Right cardiac atrium (tissue), 5 donors: ENCODE data around the gene PPP1R1C. TPM values are rescaled to one million over a fixed set of nuclear protein-coding genes. Genes with fewer than 3 reads are reported as not detected.
"Not testable (repeated sequence)": the region's sequence is repeated elsewhere in the genome, so short reads cannot be mapped to it uniquely, and the experiment has no call there.

Experiments used
- ATAC-seq, 2 donors: fragments of 200-7000 bp; cut with Tn5 transposase; one replicate each; pipeline versions ENCODE4 v1.8.0 to v1.9.1; 2020; ENCODE audit warnings: moderate library complexity in 2 of 2, mild to moderate bottlenecking in 1 of 2
- DNase-seq, 3 donors: peaks; one replicate each; pipeline ENCODE4 v3.0.0-alpha.2; 2020
- H3K27ac ChIP-seq: one replicate; pipeline ENCODE4 v1.5.1; 2013; ENCODE audit warnings: mild to moderate bottlenecking, low read length, control low read depth, moderate library complexity
- H3K27me3 ChIP-seq: one replicate; pipeline ENCODE4 v1.6.1; 2013; ENCODE audit not compliant: control insufficient read depth, insufficient read depth
- H3K4me1 ChIP-seq: one replicate; pipeline ENCODE4 v1.6.1; 2013; ENCODE audit warnings: low read length; ENCODE audit not compliant: control insufficient read depth, insufficient read depth
- H3K4me3 ChIP-seq: one replicate; pipeline ENCODE4 v1.5.1; 2013; ENCODE audit warnings: low read length, control low read depth
- H3K9me3 ChIP-seq: one replicate; pipeline ENCODE4 v1.6.1; 2013; ENCODE audit warnings: low read length; ENCODE audit not compliant: control insufficient read depth
- WGBS: extraction: QIAGEN DNeasy Blood & Tissue Kit; methylation state at CpG from one replicate; pipeline ENCODE4 v1.1.7; 2013; 5-methylcytosine and 5-hydroxymethylcytosine counted together
- intact Hi-C, 4 donors: fragments of 100-400 bp; cut with DNase I; formaldehyde crosslinking; loops; one replicate each; pipeline versions ENCODE4 v1.11.0 to v1.14.0; 2022 to 2023
- polyA plus RNA-seq: library from polyadenylated mRNA; stranded (reverse); fragments of 200-250 nt; gene quantifications from one replicate; pipeline ENCODE4 v1.2.3, GENCODE V29; 2013
- total RNA-seq, 4 donors: library from RNA; stranded (reverse); fragmentation: NEBNext Ultra II Directional; extraction: Animal tissue kit (Norgen Biotek cat#: 25700); gene quantifications; one replicate each; pipeline ENCODE4 v1.2.1, GENCODE V29; 2021
- donor health status: healthy with polysubstance abuse.
- donor health status: DM: no; HTN: yes; CAD: no.
- donor health status: DM: no; HTN: no; CAD: no.
- donor health status: DM: no; HTN: yes; CAD: no; lungs with severe emphysema.
- donor health status: DM: yes; HTN: yes; CAD: no.

The PPP1R1C gene
- total and polyA plus RNA-seq, 5 donors = 5.5 to 18.0 (median 12.0) TPM

- ATAC-seq = no peak
- Histone ChIP-seq H3K27me3 (no peaks in the 10 kb centered on the region), H3K4me1 (no peaks in the 10 kb centered on the region), H3K9me3 (no peaks in the 10 kb centered on the region), H3K4me3 (no peak overlapping the region), H3K27ac (no peak overlapping the region)
- intact Hi-C loops = no loop called here
- DNase-seq = peak in 1 of 3 donors; percentile 31
- WGBS = 89% methylated on average over 5 of the region's 5 CpGs
Observed at GRCh38 chr2:182015334-182016109, 29.9 kb downstream of the PPP1R1C start.

DNA sequence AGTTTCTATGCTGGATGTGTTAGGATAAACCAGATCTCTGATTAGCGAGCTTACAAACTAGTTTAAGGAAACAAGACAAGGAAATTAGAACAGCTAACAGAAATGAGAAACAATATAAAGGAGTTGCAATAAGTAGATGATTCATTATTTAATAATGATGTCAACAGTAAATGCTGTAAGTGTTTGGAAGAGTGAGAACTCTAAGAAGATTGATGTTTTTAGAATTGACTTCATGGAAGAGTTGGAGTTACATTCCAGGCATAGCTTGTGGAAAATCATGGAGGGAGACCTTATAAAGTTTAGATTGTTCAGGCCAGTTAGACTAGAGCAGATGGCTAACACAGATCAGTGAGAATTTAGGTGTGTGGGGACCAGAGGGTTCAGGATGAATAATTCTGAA lies 32.6 kb downstream of the PPP1R1C start:
- ATAC-seq (no peak), DNase-seq (no peak)
- Histone ChIP-seq H3K4me3 (no peak overlapping the region), H3K9me3 (no peaks in the 10 kb centered on the region), H3K4me1 (no peaks in the 10 kb centered on the region), H3K27ac (no peak overlapping the region), H3K27me3 (no peaks in the 10 kb centered on the region)
- intact Hi-C loops = no loop called here
- WGBS = 90% methylated on average over 1 of the region's 1 CpG

GRCh38 chr2:182019731-182020130 lies 34.1 kb downstream of the PPP1R1C start:
- WGBS = 34% methylated on average over 2 of the region's 2 CpGs
- intact Hi-C loops = no loop called here
- H3K27ac ChIP-seq = no peak overlapping the region
- ATAC-seq (no peak), DNase-seq (no peak)
- no peak overlapping the region for H3K4me3 ChIP-seq
- no peaks in the 10 kb centered on the region for H3K27me3 ChIP-seq
- no peaks in the 10 kb centered on the region for H3K4me1 ChIP-seq
- H3K9me3 ChIP-seq = no peaks in the 10 kb centered on the region

DNA sequence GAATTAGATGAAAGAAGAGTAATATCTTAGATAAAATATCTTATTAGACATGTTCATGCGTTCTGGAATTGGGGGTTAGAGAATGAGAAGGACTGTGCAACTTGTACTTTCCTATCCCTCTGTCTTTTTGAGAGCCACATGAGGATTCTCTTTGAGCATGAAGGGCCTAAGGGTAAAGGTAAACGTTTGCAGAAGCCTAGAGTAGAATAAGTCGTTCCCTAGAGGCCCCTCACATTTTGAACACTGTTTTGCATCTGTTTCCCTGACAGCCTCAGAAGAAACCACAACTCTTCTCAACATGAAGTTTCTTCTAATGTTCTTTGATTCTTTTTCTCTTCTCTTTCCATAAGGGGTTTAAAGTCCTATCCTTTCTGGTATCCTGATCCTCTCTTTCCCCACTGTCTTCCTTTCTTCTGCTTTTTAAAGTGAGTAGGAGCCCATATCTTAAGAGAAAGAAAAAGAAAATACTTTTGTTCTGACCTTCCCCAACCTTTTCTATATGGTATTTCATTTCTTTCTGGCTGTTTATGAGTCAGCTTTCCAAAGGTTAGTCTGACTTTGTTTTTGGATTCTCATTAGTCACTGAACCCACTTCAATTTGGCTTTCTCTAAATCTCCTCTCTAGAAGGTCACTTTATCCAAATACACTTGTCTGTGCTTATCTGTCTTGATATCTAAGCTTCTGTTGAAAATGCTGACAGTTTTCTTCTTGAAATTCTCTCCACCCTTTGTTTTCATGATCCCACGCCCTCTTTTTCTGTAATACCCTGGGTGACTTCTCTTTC lies 34.8 kb downstream of the PPP1R1C start:
- WGBS = 49% methylated on average over 4 of the region's 4 CpGs
- H3K27me3 ChIP-seq = no peaks in the 10 kb centered on the region
- H3K4me3 ChIP-seq = no peak overlapping the region
- ATAC-seq (no peak), DNase-seq (no peak)
- no peaks in the 10 kb centered on the region for H3K9me3 ChIP-seq
- no peak overlapping the region for H3K27ac ChIP-seq
- intact Hi-C loops = no loop called here
- H3K4me1 ChIP-seq = no peaks in the 10 kb centered on the region

DNA sequence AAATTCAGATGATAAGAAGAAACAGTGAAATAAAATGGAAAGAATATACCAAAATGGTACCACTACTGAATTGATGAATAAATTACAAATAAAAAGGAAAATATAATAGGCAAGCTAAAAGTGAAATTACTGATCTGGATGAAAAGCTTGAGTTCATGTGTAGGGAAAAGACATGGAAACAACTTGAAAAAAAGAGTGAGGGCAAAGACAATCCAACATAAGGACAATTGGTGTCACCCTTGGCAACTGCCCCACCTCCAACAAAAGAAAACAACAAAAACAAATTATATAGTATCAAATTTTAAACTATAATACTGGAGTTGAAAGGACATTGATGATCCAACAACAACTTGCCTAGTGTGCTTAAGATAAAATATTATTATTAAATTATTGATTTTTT lies 37.6 kb downstream of the PPP1R1C start:
- ATAC-seq = no peak
- Histone ChIP-seq H3K27me3 (no peaks in the 10 kb centered on the region), H3K9me3 (no peaks in the 10 kb centered on the region), H3K4me3 (no peak overlapping the region), H3K27ac (no peak overlapping the region), H3K4me1 (no peaks in the 10 kb centered on the region)
- no peak for DNase-seq
- intact Hi-C loops = no loop called here

GRCh38 chr2:182030875-182031274 lies 45.2 kb downstream of the PPP1R1C start:
- H3K9me3 ChIP-seq, H3K27me3 ChIP-seq, intact Hi-C loops, H3K4me3 ChIP-seq, H3K4me1 ChIP-seq, DNase-seq, ATAC-seq, H3K27ac ChIP-seq: not testable (repeated sequence)
- WGBS = 80% methylated on average over 21 of the region's 21 CpGs

GRCh38 chr2:182031956-182032355 lies 46.3 kb downstream of the PPP1R1C start:
- H3K9me3 ChIP-seq = no peaks in the 10 kb centered on the region
- H3K27ac ChIP-seq = no peak overlapping the region
- H3K4me1 ChIP-seq = no peaks in the 10 kb centered on the region
- ATAC-seq (no peak), DNase-seq (no peak)
- no peak overlapping the region for H3K4me3 ChIP-seq
- intact Hi-C loops = no loop called here
- WGBS = 71% methylated on average over 2 of the region's 2 CpGs
- H3K27me3 ChIP-seq = no peaks in the 10 kb centered on the region

DNA sequence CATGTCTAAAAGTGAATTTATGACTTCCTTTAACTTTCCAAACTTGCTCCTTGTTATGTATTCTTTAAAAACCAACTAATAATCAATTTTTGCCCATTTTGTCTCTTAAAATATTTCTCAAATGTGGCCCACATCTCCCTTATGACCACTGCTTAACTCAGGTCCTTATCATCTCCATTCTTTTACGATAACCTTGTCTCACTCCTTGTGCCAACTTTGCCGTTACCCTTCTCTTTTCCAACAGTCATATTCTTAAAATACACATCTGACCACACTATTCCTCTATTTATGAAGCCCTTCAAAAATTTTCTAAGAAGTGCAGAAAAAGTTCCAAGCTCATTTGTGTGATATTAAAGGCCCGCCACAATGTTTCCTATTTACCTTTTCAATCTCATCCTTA lies 47.8 kb downstream of the PPP1R1C start:
- 74% methylated on average over 3 of the region's 3 CpGs for WGBS
- H3K4me3 ChIP-seq = no peak overlapping the region
- H3K4me1 ChIP-seq = no peaks in the 10 kb centered on the region
- DNase-seq (no peak), ATAC-seq (no peak)
- no peak overlapping the region for H3K27ac ChIP-seq
- no peaks in the 10 kb centered on the region for H3K27me3 ChIP-seq
- intact Hi-C loops = no loop called here
- H3K9me3 ChIP-seq = no peaks in the 10 kb centered on the region

- Histone ChIP-seq H3K27me3 (no peaks in the 10 kb centered on the region), H3K27ac (no peak overlapping the region), H3K4me3 (no peak overlapping the region), H3K4me1 (peaks cover 1% of the 10 kb centered on the region), H3K9me3 (no peaks in the 10 kb centered on the region)
- intact Hi-C loops = no loop called here
- whole genome bisulfite sequencing = 42% methylated on average over 1 of the region's 1 CpG
- DNase-seq (no peak), ATAC-seq (peak in 1 of 2 donors; percentile 47)
Observed at GRCh38 chr2:182038576-182038975, 52.9 kb downstream of the PPP1R1C start.

DNA sequence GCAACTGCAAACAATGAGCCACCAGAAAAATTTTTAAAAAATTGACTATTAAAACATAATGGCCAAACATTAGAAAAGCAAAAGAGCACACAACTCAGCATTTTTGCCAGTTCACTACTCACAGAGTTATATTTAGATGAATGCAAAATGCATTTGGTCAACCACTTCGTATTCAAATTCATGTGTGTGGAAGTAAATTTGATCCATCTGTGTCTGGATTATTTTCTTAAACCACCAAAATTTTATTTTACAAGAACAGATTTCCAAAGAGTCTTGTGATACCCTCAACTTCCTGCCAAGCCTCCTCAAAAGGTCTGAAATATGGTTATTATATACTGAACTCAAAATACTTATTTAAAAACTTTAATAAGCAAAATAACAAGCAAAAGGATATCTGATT lies 57.4 kb downstream of the PPP1R1C start:
- ATAC-seq = no peak
- intact Hi-C loops = no loop called here
- 71% methylated on average over 1 of the region's 1 CpG for WGBS

DNA sequence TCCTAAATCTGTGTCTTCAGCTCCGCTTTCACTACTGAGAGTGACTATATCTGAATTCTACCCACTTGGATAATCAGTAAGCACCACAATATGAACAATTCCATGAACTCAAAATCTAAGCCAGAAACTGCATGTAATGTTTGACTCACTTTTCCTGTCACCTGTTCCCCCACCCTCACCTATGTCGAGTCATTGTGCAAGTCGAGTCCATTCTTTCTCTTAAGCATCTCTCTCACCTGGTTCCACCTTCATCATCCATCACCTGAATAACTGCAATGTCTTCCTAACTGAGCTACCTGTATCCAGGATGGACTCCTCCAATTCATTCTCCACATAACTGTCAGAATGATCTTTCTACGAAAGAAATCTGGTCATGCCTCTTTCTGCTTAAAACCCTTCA lies 58.2 kb downstream of the PPP1R1C start:
- WGBS = 91% methylated on average over 4 of the region's 4 CpGs
- Histone ChIP-seq H3K4me3 (no peak overlapping the region), H3K27ac (no peak overlapping the region), H3K4me1 (peaks cover 1% of the 10 kb centered on the region), H3K27me3 (no peaks in the 10 kb centered on the region), H3K9me3 (no peaks in the 10 kb centered on the region)
- ATAC-seq = no peak
- intact Hi-C loops = no loop called here
- no peak for DNase-seq

More for the DNA sequence above, 57.4 kb downstream of the PPP1R1C start:
- no peaks in the 10 kb centered on the region for H3K9me3 ChIP-seq
- no peak overlapping the region for H3K27ac ChIP-seq
- no peaks in the 10 kb centered on the region for H3K27me3 ChIP-seq
- DNase-seq = no peak
- no peak overlapping the region for H3K4me3 ChIP-seq
- H3K4me1 ChIP-seq = peaks cover 1% of the 10 kb centered on the region
